SKM-1 (cell line): ENCODE results near the gene IL24.

ENCODE experiments used
- DNase-seq: peaks from one replicate; lab custom pipeline; 2025; ENCODE audit not compliant: unreplicated experiment; lab: John Stamatoyannopoulos, UW

IL24 gene

DNA sequence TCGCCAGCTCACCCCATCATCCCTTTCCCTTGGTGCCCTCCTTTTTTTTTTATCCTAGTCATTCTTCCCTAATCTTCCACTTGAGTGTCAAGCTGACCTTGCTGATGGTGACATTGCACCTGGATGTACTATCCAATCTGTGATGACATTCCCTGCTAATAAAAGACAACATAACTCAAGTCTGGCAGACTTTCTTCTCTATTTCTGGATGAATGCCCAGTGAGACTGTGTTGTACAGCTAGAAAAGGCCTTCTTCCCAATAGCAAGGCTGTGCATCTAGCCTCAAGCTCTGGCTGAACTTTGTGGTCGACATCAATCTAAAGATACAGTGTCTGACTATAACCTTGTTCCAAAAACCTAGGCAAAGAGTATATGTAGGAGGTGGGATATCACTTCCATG is 6.4 kb downstream of the IL24 start:
- DNase-seq: no peak

DNA sequence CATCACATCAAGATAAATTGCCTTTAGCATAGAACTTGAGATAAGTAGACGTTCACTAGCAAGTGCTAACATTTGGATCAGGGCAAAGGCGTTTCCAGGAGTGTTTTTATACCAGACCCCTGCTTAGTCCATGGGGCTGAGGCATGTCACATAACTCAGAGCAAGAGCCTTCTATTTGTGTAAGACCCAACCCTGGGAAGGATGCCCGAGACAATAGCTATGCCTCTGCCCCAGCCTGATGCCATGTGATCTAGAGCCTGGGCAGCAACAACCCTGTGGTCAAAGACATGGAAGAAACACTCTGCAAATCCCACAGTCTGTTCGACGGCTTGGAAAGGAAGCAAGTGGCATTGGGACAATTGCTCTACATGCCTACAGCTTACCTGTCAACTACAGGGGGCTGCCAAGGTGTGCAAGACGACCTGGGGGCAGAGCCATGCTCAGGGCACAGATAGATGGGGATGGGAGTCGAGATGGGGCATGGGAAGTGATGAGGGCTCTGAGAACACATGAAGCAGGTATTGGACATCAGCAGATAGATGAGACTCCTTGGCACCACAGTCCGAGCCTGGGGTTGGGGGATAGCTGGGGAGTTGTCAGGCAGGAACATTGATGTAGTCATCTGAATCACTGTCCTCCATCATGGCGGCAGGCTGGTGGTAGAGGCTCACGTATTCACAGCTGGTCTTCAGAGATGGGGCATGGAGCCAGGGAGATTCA is 7.3 kb downstream of the IL24 start:
- no peak for DNase-seq

DNA sequence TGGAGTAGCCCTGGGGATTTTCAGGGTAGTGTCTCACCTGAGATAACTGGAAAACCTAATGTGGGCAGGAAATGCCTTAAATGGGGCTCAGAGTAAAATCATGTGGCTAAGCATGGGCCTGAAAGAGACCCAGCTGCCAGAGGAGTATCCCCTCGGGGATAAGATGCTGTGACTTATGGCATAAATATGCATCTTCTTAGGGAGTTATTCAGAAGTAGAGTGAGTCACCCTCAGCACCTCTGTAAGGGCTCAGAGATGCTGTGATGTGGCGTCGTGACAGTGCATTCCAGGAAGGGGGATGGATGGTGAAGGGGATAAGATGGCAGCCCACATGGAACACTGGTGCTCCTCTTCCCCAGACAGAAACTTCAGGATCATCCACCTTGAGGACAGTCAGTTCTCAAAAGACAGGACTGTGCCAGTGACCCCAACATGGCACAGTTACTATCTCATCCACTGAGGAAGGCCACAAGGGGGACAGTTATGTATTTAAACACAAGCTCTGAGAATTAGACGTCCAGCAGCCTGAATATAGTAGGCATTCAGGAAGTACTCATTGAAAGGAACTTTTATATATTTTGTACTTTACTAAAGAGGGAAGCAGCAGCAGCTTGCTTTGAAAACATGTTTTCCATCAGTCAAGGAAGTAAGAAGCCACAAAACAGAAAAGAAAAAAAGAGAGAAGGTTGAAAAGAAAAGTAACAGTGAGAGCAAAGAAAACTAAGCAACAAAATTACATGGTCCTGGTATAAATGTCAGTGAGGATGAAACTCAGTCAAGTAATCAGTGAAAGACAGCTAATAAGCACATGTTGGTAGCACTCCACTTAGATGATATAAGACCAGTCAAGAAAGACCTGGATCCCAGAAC is 8.3 kb downstream of the IL24 start:
- DNase-seq: no peak

GRCh38 chr1:206907304-206907991 is 10.2 kb downstream of the IL24 start:
- DNase-seq: no peak

GRCh38 chr1:206908038-206908437 is 10.8 kb downstream of the IL24 start:
- no peak for DNase-seq

DNA sequence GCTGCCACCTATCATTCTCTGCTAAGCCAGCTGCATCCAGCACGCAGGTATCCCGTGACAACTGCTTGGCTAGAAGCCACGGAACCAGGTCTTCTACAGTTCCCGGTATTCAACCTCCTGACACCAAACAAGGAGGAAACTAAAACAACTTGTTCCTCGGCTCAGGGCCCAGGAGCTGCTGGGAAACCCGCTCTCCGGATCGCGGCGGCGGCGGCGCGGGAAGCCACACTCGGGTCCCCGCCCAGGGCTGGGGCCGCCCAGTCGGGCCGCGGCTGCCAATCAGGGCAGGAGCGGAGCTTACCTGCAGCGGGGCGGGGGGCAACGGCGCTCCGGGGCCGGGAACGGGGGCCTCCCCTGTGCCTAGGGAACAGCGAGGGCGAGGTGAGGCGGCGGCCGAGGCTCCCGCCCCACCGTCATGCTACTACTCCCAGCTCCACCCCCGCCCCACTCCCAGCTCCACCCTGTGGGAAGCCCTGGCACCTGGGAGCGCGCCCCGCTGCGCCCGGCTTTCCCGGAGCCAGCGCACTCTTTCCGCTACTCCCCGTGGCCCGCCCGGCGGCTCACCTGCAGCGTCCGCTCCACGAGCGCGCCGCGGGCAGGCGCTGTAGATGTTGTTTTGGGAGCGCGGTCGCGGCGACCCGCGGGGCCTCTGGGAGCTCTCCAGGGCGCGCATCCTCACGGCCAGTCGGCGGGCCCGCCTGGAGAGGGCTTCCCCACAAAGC is 12.1 kb downstream of the IL24 start:
- no peak for DNase-seq

- DNase-seq: no peak
Observed at GRCh38 chr1:206909883-206910318, 12.7 kb downstream of the IL24 start.

DNA sequence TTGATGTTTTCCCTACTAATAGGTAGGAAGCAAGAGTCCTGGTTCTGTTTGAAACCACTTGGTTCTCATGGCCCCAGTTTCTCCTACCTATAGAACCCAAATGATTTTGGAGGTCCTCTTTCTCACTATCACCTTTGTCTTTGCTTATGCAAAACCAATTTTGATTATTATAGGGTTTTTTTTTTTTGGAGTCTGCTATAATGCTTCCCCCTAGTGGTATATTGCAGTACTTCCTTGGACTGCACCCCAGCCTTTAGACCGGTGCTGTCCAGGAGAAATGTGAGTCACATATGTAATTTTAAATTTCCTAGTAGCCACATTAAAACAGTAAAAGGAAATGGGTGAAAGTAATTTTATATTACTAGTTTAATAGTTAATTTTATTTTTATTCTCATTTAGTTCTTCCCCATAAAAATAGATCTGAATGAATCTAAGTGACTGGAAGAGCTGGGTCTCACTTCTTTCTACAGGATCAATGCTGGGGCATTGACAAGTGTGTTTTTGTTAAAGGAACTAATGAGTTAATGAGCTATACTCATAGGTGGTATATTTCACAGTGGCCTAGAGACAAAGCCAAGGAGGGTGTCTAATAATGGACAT is 13.9 kb downstream of the IL24 start:
- peak; percentile 57 for DNase-seq

DNA sequence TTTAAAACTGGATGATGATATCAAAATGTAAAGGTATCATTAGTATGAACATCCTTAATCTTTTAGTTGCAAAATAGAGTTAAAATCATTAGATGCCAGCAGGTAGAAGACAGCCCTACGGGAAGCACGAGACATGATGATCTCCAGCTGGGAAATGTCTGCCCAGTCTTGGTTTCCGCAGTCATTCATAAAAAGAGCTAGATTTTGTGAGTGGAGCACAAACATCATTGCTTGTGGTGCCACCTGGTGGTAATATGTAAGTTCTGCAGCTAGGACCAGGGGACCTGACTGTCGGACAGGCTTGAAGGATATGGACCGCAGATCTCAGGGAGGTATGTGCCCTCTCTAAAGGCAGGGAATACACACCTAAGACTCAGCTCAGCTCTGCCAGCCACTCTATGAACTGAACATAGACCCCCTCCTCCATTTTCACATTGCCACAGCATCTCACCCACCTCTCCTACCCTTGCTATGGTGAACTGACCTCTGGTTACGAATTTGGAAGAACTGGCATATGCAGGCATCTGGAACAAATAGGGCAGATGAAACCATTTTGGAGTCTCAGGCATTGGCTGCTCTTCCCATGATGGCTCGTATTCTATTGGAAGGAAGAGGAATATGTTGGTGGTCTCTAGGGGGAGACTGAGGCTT is 15.3 kb downstream of the IL24 start:
- peak; percentile 78 for DNase-seq

DNA sequence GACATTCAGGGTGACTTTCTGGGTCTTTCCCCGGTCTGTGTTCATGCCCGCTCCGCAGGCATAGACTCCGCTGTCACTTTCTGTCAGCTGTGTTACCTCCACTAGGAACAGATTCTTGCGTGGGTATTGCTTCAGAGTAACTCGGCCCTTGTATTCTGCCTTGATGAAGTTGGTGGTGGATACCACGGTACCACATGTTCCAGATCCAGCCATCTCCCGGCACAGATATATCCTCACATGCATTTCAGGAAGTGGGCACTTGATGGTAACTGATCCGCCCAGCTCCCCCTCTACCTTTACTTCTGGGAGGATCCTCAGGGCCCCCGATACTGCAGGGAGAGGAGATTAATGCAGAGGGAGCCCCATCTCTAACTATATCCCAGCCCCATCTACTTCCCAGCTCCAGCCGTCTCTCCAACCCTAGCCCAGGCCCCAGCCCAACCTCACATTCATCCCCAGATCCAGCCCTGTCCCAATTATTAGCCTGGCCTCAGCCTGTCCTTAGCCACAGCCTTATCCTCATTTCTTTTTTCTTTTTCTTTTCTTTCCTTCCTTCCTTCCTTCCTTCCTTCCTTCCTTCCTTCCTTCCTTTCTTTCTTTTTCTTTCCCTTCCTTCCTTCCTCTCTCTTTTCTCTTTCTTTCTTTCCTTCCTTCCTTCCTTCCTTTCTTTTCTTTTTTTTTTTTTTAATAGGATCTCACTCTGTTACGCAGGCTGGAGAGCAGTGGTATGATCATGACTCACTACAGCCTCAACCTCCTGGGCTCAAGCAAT is 16.7 kb downstream of the IL24 start:
- DNase-seq: no peak

DNA sequence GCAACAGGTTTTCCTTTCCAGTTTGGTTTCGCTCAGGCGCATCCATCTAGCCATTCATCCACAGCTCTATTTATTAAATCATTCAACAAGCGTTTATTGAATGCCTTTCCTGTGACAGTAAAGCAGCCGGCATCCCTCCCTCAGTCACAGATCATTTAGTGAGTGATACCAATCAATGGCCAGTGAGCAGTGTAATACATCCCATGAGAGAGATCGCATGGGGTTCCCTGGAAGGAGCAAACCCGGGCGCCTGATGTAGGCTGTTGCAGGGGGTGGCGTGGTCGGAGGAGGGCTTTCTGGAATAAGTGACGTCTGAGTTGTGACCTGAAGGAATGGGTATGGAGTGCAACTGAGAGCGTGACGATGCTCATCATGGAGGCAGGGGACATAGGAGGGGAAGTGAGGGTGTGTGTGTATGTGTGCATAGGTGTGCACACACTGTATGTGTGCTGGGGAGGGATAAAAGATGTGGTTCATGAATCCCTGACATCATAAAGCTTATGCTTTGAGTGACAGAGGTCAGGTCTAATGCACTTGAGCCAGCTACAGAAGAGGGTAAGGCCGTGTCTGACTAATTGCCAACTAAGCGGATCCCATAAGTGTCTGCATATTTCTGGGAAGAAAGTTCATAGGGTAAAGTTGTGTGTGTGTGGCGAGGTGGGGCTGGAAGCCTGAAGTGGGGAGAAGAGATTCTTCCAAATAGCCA is 17.9 kb downstream of the IL24 start:
- no peak for DNase-seq

DNA sequence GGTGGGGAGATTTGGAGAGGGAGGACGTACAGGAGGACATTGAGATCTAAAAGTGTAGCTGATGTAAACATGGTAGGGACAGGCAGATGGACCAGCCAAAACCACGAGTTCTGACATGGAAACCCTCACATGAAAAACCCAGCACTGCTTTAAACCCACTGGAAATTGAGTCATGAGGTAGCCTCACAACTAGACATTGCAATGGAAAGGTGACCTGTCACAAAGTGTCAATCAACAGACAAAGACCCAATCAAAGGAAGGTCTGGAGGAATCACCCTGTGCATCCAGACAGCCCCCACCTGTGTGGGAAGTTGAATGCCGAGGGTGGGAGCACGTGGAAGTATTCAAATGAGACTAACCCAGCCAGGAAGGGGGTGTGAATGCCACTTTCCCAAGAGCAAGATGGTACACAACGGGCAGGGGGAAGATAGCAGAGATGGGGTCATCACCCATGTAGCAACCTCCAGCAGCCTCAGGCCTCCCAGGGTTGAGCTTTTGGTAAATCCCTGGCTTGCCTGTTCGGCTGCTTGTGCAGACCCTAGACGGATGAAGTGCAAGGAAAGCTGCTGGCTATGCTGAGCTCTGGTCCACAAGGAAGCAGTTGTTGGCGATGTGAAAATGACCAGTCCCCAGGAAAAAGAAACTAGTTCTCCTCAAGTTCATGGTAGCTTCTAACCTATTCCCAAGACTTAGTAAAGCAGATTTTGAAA is 18.9 kb downstream of the IL24 start:
- DNase-seq: no peak

- no peak for DNase-seq
Observed at GRCh38 chr1:206918076-206918475, 20.8 kb downstream of the IL24 start.

DNA sequence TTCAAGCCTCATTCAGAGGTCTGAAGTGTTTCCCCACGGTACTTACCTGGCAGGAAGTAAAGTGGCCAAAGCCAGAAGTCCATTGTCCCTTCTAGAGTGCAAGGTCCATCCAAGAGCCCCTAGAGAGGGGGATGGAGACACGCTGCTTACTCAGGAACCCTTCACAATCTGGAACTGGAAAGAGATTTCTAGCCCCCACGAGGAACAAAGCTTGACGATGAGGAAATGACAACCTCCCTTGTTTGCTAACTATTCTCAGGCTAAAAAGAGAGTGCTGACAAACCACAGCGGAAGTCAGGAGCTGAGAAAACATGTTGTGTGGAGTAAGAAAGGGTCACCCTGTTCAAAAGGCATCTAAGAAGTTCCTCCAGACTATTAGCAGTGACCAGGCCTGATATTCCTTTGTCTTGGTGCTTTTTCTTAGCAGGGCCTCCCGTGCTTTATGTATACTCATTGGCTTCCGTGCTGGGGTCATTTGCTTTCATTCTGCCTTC is 24.6 kb downstream of the IL24 start, which contains the start of gene FCMR:
Gene FCMR (minus strand): TSS at position 170 of the 494 bp plus-strand sequence. CDS start 87 bp downstream, at position 83.
- DNase-seq: peak; percentile 97

GRCh38 chr1:206922524-206922923 is 25.3 kb downstream of the IL24 start:
- DNase-seq: no peak

DNA sequence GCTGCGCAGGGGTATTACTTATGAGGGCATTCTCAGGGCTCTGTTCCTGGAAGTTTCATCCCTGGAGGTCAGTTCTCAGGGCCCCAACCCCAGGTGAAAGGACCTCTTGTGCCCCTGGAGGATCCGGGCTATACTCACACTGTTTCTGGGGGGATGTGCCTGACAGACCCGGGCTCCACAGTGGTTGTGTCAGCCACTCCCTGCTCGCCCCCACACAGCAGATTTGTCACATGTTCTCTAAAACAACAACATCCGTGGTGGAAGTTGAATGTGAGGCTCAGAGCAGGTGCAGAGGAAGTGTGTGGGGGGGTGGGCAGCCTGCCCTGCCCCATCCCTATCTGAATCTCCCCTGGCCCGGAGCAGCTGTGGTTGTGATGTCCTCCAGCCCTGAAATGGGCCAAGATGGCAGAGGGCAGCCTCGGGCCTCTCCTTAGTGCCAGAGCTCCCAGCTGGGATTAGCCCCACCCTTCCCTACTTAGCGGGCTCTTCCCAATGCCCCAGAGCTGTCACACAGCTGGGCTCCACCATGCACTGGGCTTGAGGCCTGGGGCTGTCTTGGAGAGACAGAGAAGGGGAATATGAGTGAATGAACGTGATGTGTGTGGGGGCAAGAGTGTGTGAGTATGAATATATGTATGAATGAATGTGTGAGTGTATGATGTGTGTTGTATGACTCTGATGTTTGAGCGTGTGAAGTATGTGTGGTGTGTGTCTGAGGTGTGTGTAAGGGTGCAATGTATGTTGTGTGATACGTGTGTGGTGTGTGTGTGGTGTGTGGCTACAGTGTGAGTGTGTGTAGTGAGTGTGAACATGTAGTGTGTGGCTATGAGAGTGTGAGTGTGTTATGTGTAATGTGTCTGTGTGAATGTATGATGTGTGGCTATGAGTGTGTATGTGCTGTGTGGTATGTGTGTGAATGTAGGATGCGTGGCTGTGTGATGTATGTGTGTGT is 26.0 kb downstream of the IL24 start:
- DNase-seq: no peak
